Muscle of arm (tissue), 12 donors: ENCODE measurements around the gene CNOT1. TPM values are rescaled to one million over a fixed set of nuclear protein-coding genes. Genes with fewer than 3 reads are reported as not detected.
"Not testable (repeated sequence)": the region's sequence is repeated elsewhere in the genome, so short reads cannot be mapped to it uniquely, and the experiment has no call there.

Source experiments
- DNase-seq: peaks from one replicate; pipeline ENCODE4 v3.0.0-alpha.2; 2013
- polyA plus RNA-seq, 12 donors: library from polyadenylated mRNA; unstranded; fragments of 120-200 nt; gene quantifications; one replicate each; pipeline ENCODE4 v1.2.1, GENCODE V29; 2013; ENCODE audit not compliant: insufficient read length in 12 of 12

The CNOT1 gene
- polyA plus RNA-seq, 12 donors, result 52.3 to 174 (median 89.1) TPM; not detected in 1

- no peak for DNase-seq
Observed at GRCh38 chr16:58503863-58504688, 125.5 kb downstream of the CNOT1 start.

- DNase-seq, result no peak
Observed at GRCh38 chr16:58503166-58503862, 126.3 kb downstream of the CNOT1 start.

GRCh38 chr16:58502217-58502921, 127.3 kb downstream of the CNOT1 start:
- no peak for DNase-seq

GRCh38 chr16:58501242-58502131, 128.1 kb downstream of the CNOT1 start:
- DNase-seq, result no peak

GRCh38 chr16:58500430-58501241, 129.0 kb downstream of the CNOT1 start:
- DNase-seq, result no peak

- DNase-seq, result peak; percentile 77
Observed at GRCh38 chr16:58499615-58500351, 129.8 kb downstream of the CNOT1 start, which contains the start of gene NDRG4. Gene NDRG4 (plus strand): TSS chr16:58500143. CDS start chr16:58500249, 106 bp downstream.

GRCh38 chr16:58499092-58499511, 130.5 kb downstream of the CNOT1 start:
- no peak for DNase-seq

- no peak for DNase-seq
Observed at GRCh38 chr16:58498341-58499091, 131.1 kb downstream of the CNOT1 start.

GRCh38 chr16:58497935-58498334, 131.7 kb downstream of the CNOT1 start:
- no peak for DNase-seq

GRCh38 chr16:58497468-58497867, 132.2 kb downstream of the CNOT1 start:
- no peak for DNase-seq

GRCh38 chr16:58495521-58496331, 133.9 kb downstream of the CNOT1 start:
- no peak for DNase-seq

- DNase-seq, result peak; percentile 96
Observed at GRCh38 chr16:58494981-58495520, 134.6 kb downstream of the CNOT1 start.

GRCh38 chr16:58493756-58494431, 135.7 kb downstream of the CNOT1 start:
- no peak for DNase-seq

- no peak for DNase-seq
Observed at GRCh38 chr16:58492735-58493134, 136.9 kb downstream of the CNOT1 start.

- DNase-seq, result no peak
Observed at GRCh38 chr16:58492066-58492465, 137.6 kb downstream of the CNOT1 start.

- DNase-seq, result not testable (repeated sequence)
Observed at GRCh38 chr16:58490539-58490938, 139.1 kb downstream of the CNOT1 start.

GRCh38 chr16:58490065-58490464, 139.6 kb downstream of the CNOT1 start:
- DNase-seq, result no peak
